Osteoblast (primary cell): ENCODE results near the gene TMEM140. TPM values are rescaled to one million over a fixed set of nuclear protein-coding genes. Genes with fewer than 3 reads are reported as not detected.
"Not testable (repeated sequence)": the region's sequence is repeated elsewhere in the genome, so short reads cannot be mapped to it uniquely, and the experiment has no call there.

Experiments used
- DNase-seq: peaks from one replicate; pipeline ENCODE4 v3.0.0; 2011; ENCODE audit warnings: low spot score, mixed read lengths; ENCODE audit not compliant: insufficient read length; ENCODE audit errors: missing footprints
- H2AFZ ChIP-seq: 2 replicates; pipeline ENCODE4 v1.6.0; 2011; ENCODE audit warnings: mild to moderate bottlenecking, low read length
- H3K27ac ChIP-seq: 2 replicates; pipeline ENCODE4 v1.5.1; 2011; ENCODE audit warnings: mild to moderate bottlenecking, low read depth, low read length, moderate library complexity
- H3K27me3 ChIP-seq: 2 replicates; pipeline ENCODE4 v1.6.0; 2012; ENCODE audit warnings: mild to moderate bottlenecking, control low read depth, inconsistent platforms, low read length, moderate library complexity; ENCODE audit not compliant: insufficient read depth
- H3K36me3 ChIP-seq: 2 replicates; pipeline ENCODE4 v1.5.1; 2011; ENCODE audit warnings: mild to moderate bottlenecking, low read length, control low read depth, moderate library complexity; ENCODE audit not compliant: insufficient read depth
- H3K4me1 ChIP-seq: 2 replicates; pipeline ENCODE4 v1.5.1; 2011; ENCODE audit warnings: mild to moderate bottlenecking, low read length, control low read depth, moderate library complexity; ENCODE audit not compliant: insufficient read depth
- H3K4me2 ChIP-seq: 2 replicates; pipeline ENCODE4 v1.6.0; 2011; ENCODE audit warnings: mild to moderate bottlenecking, low read length; ENCODE audit not compliant: insufficient read depth
- H3K4me3 ChIP-seq: fragments of 200-600 bp; sonication (generic); 3 replicates; pipeline ENCODE4 v1.5.1; 2012; ENCODE audit warnings: mild to moderate bottlenecking, low read length, inconsistent platforms; ENCODE audit not compliant: insufficient read depth
- H3K79me2 ChIP-seq: 2 replicates; pipeline ENCODE4 v1.6.0; 2012; ENCODE audit warnings: mild to moderate bottlenecking, low read length, control low read depth, inconsistent platforms; ENCODE audit not compliant: insufficient read depth
- H3K9me3 ChIP-seq: 2 replicates; pipeline ENCODE4 v1.5.1; 2011; ENCODE audit warnings: low read depth, low read length, control low read depth
- H4K20me1 ChIP-seq: 2 replicates; pipeline ENCODE4 v1.6.0; 2012; ENCODE audit warnings: mild to moderate bottlenecking, low read length, control low read depth; ENCODE audit not compliant: insufficient read depth
- total RNA-seq: library from RNA; depleted of rRNA; stranded (reverse); fragments of >200 nt; gene quantifications from 2 replicates; pipeline ENCODE4 v1.2.3, GENCODE V29; 2012
- TF ChIP-seq, protein P1 (sequence below): IDR thresholded peaks from 2 replicates; pipeline ENCODE4 v1.5.1; 2011; ENCODE audit warnings: mild to moderate bottlenecking, low read depth, low read length, moderate library complexity; ENCODE audit errors: extremely low read depth

The TMEM140 gene
- total RNA-seq, 1 donor = 14.1 TPM

DNA sequence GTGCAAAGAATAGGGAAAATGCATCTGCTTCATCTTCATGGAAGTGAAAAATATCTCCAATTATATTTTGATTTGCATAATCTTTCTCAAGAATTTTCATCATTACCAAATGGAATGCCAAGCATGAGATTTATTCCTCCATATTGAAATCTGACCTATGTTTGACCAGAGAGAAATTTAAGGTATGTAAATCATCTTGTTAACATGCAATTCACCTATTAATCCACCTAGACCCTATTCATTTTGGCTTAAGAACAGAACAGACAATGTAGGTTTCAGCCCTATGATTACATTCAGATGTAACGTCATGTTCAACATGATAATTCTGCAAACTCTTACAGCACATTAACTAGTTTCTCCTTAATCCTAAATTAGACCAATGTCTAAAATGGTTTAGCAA, 30.8 kb upstream of the TMEM140 start:
- TF ChIP-seq, protein P1, sequence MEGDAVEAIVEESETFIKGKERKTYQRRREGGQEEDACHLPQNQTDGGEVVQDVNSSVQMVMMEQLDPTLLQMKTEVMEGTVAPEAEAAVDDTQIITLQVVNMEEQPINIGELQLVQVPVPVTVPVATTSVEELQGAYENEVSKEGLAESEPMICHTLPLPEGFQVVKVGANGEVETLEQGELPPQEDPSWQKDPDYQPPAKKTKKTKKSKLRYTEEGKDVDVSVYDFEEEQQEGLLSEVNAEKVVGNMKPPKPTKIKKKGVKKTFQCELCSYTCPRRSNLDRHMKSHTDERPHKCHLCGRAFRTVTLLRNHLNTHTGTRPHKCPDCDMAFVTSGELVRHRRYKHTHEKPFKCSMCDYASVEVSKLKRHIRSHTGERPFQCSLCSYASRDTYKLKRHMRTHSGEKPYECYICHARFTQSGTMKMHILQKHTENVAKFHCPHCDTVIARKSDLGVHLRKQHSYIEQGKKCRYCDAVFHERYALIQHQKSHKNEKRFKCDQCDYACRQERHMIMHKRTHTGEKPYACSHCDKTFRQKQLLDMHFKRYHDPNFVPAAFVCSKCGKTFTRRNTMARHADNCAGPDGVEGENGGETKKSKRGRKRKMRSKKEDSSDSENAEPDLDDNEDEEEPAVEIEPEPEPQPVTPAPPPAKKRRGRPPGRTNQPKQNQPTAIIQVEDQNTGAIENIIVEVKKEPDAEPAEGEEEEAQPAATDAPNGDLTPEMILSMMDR = no peak
- Histone ChIP-seq H3K27ac (no peak overlapping the region), H3K4me1 (no peaks in the 10 kb centered on the region), H3K36me3 (no peaks in the 10 kb centered on the region), H3K79me2 (no peaks in the 10 kb centered on the region), H3K27me3 (no peaks in the 10 kb centered on the region), H3K4me2 (no peak overlapping the region), H3K4me3 (no peak overlapping the region), H2AFZ (no peak overlapping the region), H3K9me3 (no peaks in the 10 kb centered on the region), H4K20me1 (no peaks in the 10 kb centered on the region)
- no peak for DNase-seq

DNA sequence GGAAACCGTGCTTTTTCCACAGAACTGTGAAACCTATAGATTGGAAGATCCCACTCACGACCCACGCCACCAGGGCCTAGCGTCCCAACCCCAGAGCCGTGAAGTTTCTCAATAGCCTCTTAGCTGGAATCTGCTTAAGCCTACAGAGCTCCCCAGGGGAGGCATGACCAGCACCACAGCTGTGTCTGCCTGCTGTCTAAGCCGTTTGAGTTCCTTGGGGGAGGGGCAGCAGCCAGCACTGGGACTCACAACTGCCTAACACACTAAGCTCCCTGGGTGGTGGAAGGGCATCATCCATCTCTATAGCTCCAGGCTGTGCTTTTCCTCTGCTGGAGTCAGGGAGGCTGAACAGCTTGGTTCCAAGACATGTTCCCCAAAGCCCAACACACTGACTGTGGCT, 26.0 kb upstream of the TMEM140 start:
- no peak for DNase-seq
- H3K79me2 ChIP-seq = no peaks in the 10 kb centered on the region
- no peak overlapping the region for H3K27ac ChIP-seq
- no peak overlapping the region for H3K4me3 ChIP-seq
- no peaks in the 10 kb centered on the region for H3K36me3 ChIP-seq
- no peaks in the 10 kb centered on the region for H3K27me3 ChIP-seq
- no peaks in the 10 kb centered on the region for H3K4me1 ChIP-seq
- H3K9me3 ChIP-seq = no peaks in the 10 kb centered on the region
- no peaks in the 10 kb centered on the region for H4K20me1 ChIP-seq
- TF ChIP-seq, protein P1 = no peak
- no peak overlapping the region for H3K4me2 ChIP-seq
- no peak overlapping the region for H2AFZ ChIP-seq

DNA sequence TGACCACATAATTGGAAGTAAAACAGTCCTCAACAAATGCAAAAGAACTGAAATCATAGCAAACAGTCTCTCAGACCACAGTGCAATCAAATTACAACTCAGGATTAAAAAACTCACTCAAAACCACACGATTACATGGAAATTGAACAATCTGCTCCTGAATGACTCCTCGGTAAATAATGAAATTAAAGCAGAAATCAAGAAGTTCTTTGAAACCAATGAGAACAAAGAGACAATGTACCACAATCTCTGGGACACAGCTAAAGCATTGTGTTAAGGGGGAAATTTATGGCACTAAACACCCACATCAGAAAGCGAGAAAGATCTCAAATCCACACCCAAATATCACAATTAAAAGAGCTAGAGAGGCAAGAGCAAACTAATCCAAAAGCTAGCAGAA, 23.2 kb upstream of the TMEM140 start:
- H3K4me1 ChIP-seq, H4K20me1 ChIP-seq, H3K4me3 ChIP-seq, H3K27me3 ChIP-seq, H3K27ac ChIP-seq, H3K79me2 ChIP-seq, H2AFZ ChIP-seq, H3K36me3 ChIP-seq, DNase-seq, H3K9me3 ChIP-seq, H3K4me2 ChIP-seq: not testable (repeated sequence)

DNA sequence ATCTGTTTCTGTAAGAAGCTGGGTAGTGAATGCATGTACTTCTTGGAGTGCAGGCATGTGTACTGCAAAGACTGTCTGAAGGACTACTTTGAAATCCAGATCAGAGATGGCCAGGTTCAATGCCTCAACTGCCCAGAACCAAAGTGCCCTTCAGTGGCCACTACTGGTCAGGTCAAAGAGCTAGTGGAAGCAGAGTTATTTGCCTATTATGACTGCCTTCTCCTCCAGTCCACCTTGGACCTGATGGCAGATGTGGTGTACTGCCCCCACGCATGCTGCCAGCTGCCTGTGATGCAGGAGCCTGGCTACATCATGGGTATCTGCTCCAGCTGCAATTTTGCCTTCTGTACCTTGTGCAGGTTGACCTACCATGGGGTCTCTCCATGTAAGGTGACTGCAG, 18.9 kb upstream of the TMEM140 start:
- Histone ChIP-seq H4K20me1 (no peaks in the 10 kb centered on the region), H3K79me2 (no peaks in the 10 kb centered on the region), H3K27ac (no peak overlapping the region), H3K4me2 (no peak overlapping the region), H2AFZ (no peak overlapping the region), H3K9me3 (no peaks in the 10 kb centered on the region), H3K27me3 (no peaks in the 10 kb centered on the region), H3K4me1 (no peaks in the 10 kb centered on the region), H3K36me3 (no peaks in the 10 kb centered on the region), H3K4me3 (no peak overlapping the region)
- TF ChIP-seq, protein P1 = no peak
- DNase-seq = no peak
